Tibial artery (tissue), 4 donors: ENCODE measurements around the gene C6orf89.

ENCODE experiments used
- DNase-seq, 2 donors: peaks; one replicate each; pipeline ENCODE4 v3.0.0-alpha.2; 2019
- H3K27ac ChIP-seq, 2 donors: fragments of 200-600 bp; sonication (generic) in 1 of 2; 1 replicate in 1 of 2; 2 replicates in 1 of 2; pipeline ENCODE4 v1.5.1; 2018 to 2019; ENCODE audit warnings: mild to moderate bottlenecking in 1 of 2
- H3K27me3 ChIP-seq, 2 donors: fragments of 200-600 bp; sonication (generic) in 1 of 2; one replicate each; pipeline versions ENCODE4 v1.5.1 to v1.6.0; 2016 to 2019
- H3K36me3 ChIP-seq, 3 donors: fragments of 200-600 bp; sonication (generic) in 2 of 3; one replicate each; pipeline ENCODE4 v1.5.1; 2016 to 2019; ENCODE audit warnings: mild to moderate bottlenecking in 2 of 3
- H3K4me1 ChIP-seq, 4 donors: fragments of 200-600 bp; sonication (generic) in 2 of 4; 1 replicate in 3 of 4; 2 replicates in 1 of 4; pipeline ENCODE4 v1.5.1; 2016 to 2019
- H3K4me3 ChIP-seq, 2 donors: fragments of 200-600 bp; sonication (generic) in 1 of 2; 1 replicate in 1 of 2; 2 replicates in 1 of 2; pipeline ENCODE4 v1.5.1; 2018 to 2019; ENCODE audit warnings: mild to moderate bottlenecking in 2 of 2
- H3K9me3 ChIP-seq, 3 donors: fragments of 200-600 bp; sonication (generic) in 1 of 3; one replicate each; pipeline ENCODE4 v1.5.1; 2016 to 2019
- intact Hi-C: fragments of 100-400 bp; cut with DNase I; formaldehyde crosslinking; loops from one replicate; pipeline ENCODE4 v1.15.0; 2023; ENCODE audit warnings: low total_unique reads
- TF ChIP-seq, protein P1 (sequence below), 2 experiments: fragments of 200-600 bp in 1 of 2; fragments of 450-650 bp in 1 of 2; IDR thresholded peaks; one replicate each; pipeline ENCODE4 v1.5.1; 2017 to 2019; ENCODE audit warnings: antibody characterized with exemption in 2 of 2, mild to moderate bottlenecking in 1 of 2, moderate library complexity in 1 of 2

The C6orf89 gene

DNA sequence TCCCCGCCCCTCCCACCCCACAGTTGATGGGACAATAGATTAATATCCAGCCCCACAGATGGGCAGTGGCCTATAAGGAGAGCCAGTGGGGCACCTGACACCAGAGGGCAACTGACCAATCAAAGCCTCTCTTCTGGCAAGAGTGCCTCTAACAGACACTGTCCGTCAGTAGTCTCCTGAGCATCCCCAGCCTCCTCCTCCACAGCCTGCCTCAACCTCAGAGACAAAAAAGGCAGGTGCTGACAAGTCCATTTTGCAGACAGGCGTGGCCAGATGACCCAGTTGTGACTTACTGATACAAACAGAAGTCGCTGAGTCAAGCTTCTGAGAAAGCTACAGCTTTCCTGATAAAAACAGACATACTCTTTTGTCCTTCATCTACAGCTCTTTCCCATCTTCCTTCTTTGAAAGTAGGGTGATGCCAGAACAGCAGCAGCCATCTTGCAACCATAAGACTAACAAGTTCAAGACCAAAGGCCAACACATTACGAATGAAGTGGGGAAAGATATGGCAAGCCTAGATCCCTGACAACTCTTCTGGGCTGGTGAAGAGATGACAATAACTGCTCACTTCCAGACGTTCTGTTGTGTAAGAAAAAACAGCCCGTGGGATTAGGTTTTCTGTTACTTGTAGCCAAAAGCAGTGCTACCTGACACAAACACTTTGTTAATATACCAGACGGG lies 23.4 kb upstream of the C6orf89 start:
- TF ChIP-seq, protein P1, sequence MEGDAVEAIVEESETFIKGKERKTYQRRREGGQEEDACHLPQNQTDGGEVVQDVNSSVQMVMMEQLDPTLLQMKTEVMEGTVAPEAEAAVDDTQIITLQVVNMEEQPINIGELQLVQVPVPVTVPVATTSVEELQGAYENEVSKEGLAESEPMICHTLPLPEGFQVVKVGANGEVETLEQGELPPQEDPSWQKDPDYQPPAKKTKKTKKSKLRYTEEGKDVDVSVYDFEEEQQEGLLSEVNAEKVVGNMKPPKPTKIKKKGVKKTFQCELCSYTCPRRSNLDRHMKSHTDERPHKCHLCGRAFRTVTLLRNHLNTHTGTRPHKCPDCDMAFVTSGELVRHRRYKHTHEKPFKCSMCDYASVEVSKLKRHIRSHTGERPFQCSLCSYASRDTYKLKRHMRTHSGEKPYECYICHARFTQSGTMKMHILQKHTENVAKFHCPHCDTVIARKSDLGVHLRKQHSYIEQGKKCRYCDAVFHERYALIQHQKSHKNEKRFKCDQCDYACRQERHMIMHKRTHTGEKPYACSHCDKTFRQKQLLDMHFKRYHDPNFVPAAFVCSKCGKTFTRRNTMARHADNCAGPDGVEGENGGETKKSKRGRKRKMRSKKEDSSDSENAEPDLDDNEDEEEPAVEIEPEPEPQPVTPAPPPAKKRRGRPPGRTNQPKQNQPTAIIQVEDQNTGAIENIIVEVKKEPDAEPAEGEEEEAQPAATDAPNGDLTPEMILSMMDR (IDR thresholded peaks at IDR 0.05) = no peak
- no peaks in the 10 kb centered on the region for H3K27me3 ChIP-seq
- no peak for DNase-seq
- H3K27ac ChIP-seq = no peak overlapping the region
- no peaks in the 10 kb centered on the region for H3K9me3 ChIP-seq
- H3K4me1 ChIP-seq = peaks cover 0 to 10% (median 4%) of the 10 kb centered on the region in 4 donors
- intact Hi-C loops = no loop called here
- no peak overlapping the region for H3K4me3 ChIP-seq
- H3K36me3 ChIP-seq = peaks cover 0 to 8% (median 6%) of the 10 kb centered on the region in 3 donors

DNA sequence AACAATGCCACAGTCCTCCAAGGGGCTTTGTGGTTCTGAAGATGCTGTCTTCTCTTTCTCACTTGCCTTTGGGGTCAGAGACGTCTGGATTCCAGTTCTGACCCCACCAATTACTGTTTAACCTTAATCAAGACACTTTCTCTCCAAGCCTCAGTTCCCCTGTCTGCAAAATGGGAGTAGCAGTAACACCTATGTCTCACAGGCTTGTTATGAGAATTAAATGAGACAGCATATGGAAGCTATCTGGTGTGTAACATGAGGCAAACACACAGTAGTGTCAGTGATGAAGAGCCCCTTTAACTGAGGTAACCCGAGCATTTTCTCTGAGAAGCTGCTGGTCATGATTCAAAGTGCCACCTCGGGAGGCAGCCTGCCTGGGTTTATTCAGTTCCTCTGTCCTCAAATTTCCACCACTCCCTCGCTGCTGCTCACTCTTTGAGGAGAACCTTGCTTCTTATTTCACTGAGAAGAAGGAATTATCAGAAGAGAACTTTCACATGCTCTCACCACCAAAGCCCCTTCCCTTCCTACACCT lies 22.8 kb upstream of the C6orf89 start:
- intact Hi-C loops = no loop called here
- DNase-seq = no peak
- TF ChIP-seq, protein P1 (IDR thresholded peaks at IDR 0.05) = no peak
- Histone ChIP-seq H3K9me3 (no peaks in the 10 kb centered on the region), H3K4me1 (peaks cover 0 to 10% (median 4%) of the 10 kb centered on the region in 4 donors), H3K4me3 (no peak overlapping the region), H3K27me3 (no peaks in the 10 kb centered on the region), H3K27ac (no peak overlapping the region), H3K36me3 (peaks cover 0 to 8% (median 6%) of the 10 kb centered on the region in 3 donors)

DNA sequence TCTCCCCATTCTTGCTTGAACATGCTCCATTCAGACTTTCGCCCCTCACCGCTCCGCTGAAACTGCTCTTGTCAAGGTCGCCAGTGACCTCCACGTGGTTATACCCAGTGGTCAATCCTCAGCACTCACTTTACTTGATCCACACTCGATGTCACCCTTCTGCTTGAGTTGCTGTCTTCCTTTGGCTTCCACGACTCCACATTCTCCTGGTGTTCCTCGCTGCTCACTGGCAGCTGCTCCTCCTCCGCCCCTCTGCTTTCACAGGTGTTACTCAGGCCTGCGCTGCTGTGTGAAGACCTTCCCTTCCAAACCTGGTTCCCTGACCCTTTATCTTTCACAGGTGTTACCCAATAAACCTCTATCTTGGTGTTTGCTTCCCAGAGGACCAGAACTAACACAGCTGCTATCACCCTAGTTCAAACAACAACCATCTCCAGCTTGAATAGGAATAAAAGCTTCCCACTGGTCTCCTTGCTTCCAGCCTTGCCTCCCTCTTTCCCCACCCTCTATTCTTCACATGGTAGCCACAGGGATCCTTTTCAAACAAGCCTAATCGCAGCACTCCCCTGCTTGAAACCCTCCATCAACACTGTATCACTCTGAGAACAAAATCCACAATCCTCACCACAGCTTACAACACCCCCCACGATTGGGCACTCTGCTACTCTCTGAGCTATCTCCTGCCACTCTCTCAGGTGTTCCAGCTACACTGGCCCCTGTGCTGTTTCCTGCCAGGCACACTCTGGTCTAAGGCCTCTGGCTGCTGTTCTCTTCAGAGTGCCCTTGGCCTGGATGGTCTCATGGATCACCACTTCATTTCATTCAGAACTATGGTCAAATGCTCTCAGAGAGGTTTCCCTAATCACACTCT lies 21.8 kb upstream of the C6orf89 start:
- Histone ChIP-seq H3K36me3 (peaks cover 0 to 11% (median 6%) of the 10 kb centered on the region in 3 donors), H3K27ac (no peak overlapping the region), H3K4me1 (peaks cover 0 to 2% (median under 1%) of the 10 kb centered on the region in 4 donors), H3K4me3 (no peak overlapping the region), H3K9me3 (no peaks in the 10 kb centered on the region), H3K27me3 (no peaks in the 10 kb centered on the region)
- no peak for DNase-seq
- intact Hi-C loops = no loop called here
- TF ChIP-seq, protein P1 (IDR thresholded peaks at IDR 0.05) = no peak

GRCh38 chr6:36865835-36866234 lies 19.9 kb upstream of the C6orf89 start:
- H3K27ac ChIP-seq = no peak overlapping the region

More at GRCh38 chr6:36865835-36866234, 19.9 kb upstream of the C6orf89 start:
- H3K27me3 ChIP-seq = no peaks in the 10 kb centered on the region
- intact Hi-C loops = loop anchor here (1.0 kb wide), 1 partner anchor 13 kb away; no protein-coding TSS in a partner anchor
- no peaks in the 10 kb centered on the region for H3K4me1 ChIP-seq
- TF ChIP-seq, protein P1 (IDR thresholded peaks at IDR 0.05) = no peak
- H3K4me3 ChIP-seq = no peak overlapping the region
- H3K36me3 ChIP-seq = peaks cover 0 to 30% (median 12%) of the 10 kb centered on the region in 3 donors
- H3K9me3 ChIP-seq = no peaks in the 10 kb centered on the region
- DNase-seq = no peak
